Activated CD4-positive, alpha-beta T cell treated with anti-CD3 and anti-CD28 coated beads, Interleukin-2, amount 10 ng/mL, durations not matched to agents 7 days and 5 days (primary cell): ENCODE results near the gene SDSL. TPM values are rescaled to one million over a fixed set of nuclear protein-coding genes. Genes with fewer than 3 reads are reported as not detected.
A peak's percentile ranks its signal among the peaks of the same experiment; 100 is the strongest.

ENCODE experiments used
- CTCF ChIA-PET: fragments of 350-600 bp; sonication (Branson Sonifier 250); formaldehyde crosslinking; loops from one replicate; lab custom pipeline; 2021; ENCODE audit warnings: antibody characterized with exemption; lab: Charles Lee
- POLR2A ChIA-PET: fragments of 350-600 bp; sonication (Branson Sonifier 250); formaldehyde crosslinking; loops from one replicate; lab custom pipeline; 2021; ENCODE audit warnings: antibody characterized with exemption; lab: Charles Lee
- DNase-seq: peaks from one replicate; pipeline ENCODE4 v3.0.0-alpha.2; 2020
- H3K27ac Mint-ChIP-seq: one replicate; pipeline ENCODE4 v1.8.0; 2021; ENCODE audit warnings: mild to moderate bottlenecking, moderate library complexity, mixed read lengths
- H3K27me3 Mint-ChIP-seq: one replicate; pipeline ENCODE4 v1.8.0; 2021; ENCODE audit warnings: mixed read lengths
- H3K36me3 Mint-ChIP-seq: one replicate; pipeline ENCODE4 v1.8.0; 2021; ENCODE audit warnings: low read depth, mixed read lengths
- H3K4me1 Mint-ChIP-seq: one replicate; pipeline ENCODE4 v1.8.0; 2021; ENCODE audit warnings: mixed read lengths
- H3K4me3 Mint-ChIP-seq: one replicate; pipeline ENCODE4 v1.8.0; 2021; ENCODE audit warnings: mild to moderate bottlenecking, moderate library complexity, mixed read lengths
- H3K9me3 Mint-ChIP-seq: one replicate; pipeline ENCODE4 v1.8.0; 2021; ENCODE audit warnings: mixed read lengths
- total RNA-seq, 2 experiments: library from RNA; stranded (reverse); gene quantifications; one replicate each; pipeline ENCODE4 v1.2.3, GENCODE V29; 2021

SDSL gene
- total RNA-seq, 2 experiments from 2014 or later = 3.6 to 4.5 TPM

DNA sequence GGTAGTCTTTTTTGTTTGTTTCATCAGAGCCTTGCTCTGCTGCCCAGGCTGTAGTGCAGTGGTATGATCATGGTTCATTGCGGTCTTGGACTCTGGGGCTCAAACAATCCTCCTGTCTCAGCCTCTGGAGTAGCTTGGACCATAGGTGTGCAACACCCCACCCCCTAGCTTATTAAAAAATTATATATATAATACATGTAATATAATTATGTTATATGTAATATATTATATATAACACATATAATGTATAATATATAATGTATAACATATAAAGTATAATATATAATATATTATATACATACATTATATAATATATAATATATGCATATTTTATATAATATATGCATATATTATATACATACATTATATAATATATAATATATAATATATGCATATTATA, 27.7 kb downstream of the SDSL start:
- ChIA-PET CTCF (interaction anchor here (0.6 kb wide), 1 partner anchor 61 kb away, joined by 3 read pairs; no protein-coding TSS in a partner anchor), POLR2A (no interaction called here)
- Mint-ChIP-seq H3K36me3 (no peaks in the 10 kb centered on the region), H3K9me3 (peaks cover 8% of the 10 kb centered on the region), H3K4me1 (no peaks in the 10 kb centered on the region), H3K27me3 (peaks cover 27% of the 10 kb centered on the region), H3K27ac (no peak overlapping the region), H3K4me3 (no peak overlapping the region)
- no peak for DNase-seq

DNA sequence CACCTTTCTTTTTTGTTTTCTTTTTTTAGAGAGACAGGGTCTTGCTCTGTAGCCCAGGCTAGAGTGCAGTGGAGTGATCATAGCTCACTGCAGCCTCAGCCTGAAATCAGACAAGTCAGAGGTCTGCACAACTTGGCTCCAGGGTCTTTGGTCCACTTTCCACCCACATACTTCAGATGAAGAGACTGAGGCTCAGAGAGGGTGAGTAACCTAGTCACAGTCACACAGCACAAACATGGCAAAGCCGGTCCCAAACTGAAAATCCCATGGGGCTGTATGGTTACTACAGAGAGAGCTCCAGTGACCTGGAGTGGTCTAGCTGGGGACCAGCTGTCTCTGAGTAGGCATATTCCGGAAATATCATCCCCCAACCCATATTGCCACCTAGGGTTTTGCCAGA, 30.3 kb downstream of the SDSL start:
- no peak overlapping the region for H3K4me3 Mint-ChIP-seq

DNA sequence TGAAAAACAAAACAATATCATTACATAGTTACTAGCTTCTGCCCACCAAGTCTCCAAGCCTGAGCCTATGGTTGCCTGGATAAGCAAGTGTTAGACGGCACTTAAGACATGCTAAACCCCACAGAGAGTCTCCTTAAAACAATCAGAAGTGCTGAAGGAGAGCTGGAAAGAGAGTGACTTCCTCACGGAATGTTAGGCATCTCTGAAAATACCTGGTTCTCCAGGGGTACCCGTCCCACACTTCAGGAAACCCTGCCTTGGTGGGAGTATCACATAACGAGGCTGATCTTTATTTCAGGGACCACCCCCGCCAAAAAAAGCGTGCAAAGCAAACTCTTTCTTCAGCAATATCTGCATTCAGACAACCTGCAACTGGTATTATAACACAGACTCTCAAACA, 31.1 kb downstream of the SDSL start:
- Mint-ChIP-seq H3K27me3 (peaks cover 24% of the 10 kb centered on the region), H3K36me3 (no peaks in the 10 kb centered on the region), H3K9me3 (no peaks in the 10 kb centered on the region), H3K4me3 (no peak overlapping the region), H3K27ac (no peak overlapping the region), H3K4me1 (no peaks in the 10 kb centered on the region)
- ChIA-PET CTCF (no interaction called here), POLR2A (no interaction called here)
- no peak for DNase-seq

More for the DNA sequence above, 30.3 kb downstream of the SDSL start:
- CTCF ChIA-PET = interaction anchor here (0.6 to 1.3 kb wide), 3 partner anchors 9 to 456 kb away, joined by 3 to 5 read pairs (median 4); no protein-coding TSS in a partner anchor
- Mint-ChIP-seq H3K4me1 (no peaks in the 10 kb centered on the region), H3K36me3 (no peaks in the 10 kb centered on the region), H3K9me3 (no peaks in the 10 kb centered on the region), H3K27me3 (peaks cover 23% of the 10 kb centered on the region), H3K27ac (no peak overlapping the region)
- POLR2A ChIA-PET = no interaction called here
- no peak for DNase-seq

GRCh38 chr12:113456199-113456598, 34.0 kb downstream of the SDSL start:
- Mint-ChIP-seq H3K36me3 (no peaks in the 10 kb centered on the region), H3K27me3 (peaks cover 39% of the 10 kb centered on the region), H3K4me3 (no peak overlapping the region), H3K27ac (no peak overlapping the region), H3K4me1 (no peaks in the 10 kb centered on the region), H3K9me3 (no peaks in the 10 kb centered on the region)
- DNase-seq = no peak
- ChIA-PET CTCF (interaction anchor here (0.6 to 1.9 kb wide), 3 partner anchors 10 to 619 kb away, joined by 3 to 4 read pairs (median 3); no protein-coding TSS in a partner anchor), POLR2A (no interaction called here)

- no peaks in the 10 kb centered on the region for H3K36me3 Mint-ChIP-seq
- POLR2A ChIA-PET = no interaction called here
Observed at GRCh38 chr12:113456761-113457160, 34.6 kb downstream of the SDSL start.

GRCh38 chr12:113457185-113457584, 35.0 kb downstream of the SDSL start:
- Mint-ChIP-seq H3K27ac (no peak overlapping the region), H3K4me1 (peaks cover 3% of the 10 kb centered on the region), H3K4me3 (no peak overlapping the region), H3K27me3 (peaks cover 43% of the 10 kb centered on the region), H3K9me3 (no peaks in the 10 kb centered on the region), H3K36me3 (no peaks in the 10 kb centered on the region)
- no peak for DNase-seq
- ChIA-PET POLR2A (no interaction called here), CTCF (interaction anchor here (1.9 kb wide), 1 partner anchor 17 kb away, joined by 4 read pairs; no protein-coding TSS in a partner anchor)

More at GRCh38 chr12:113456761-113457160, 34.6 kb downstream of the SDSL start:
- Mint-ChIP-seq H3K27me3 (peaks cover 43% of the 10 kb centered on the region), H3K4me3 (no peak overlapping the region), H3K4me1 (peaks cover 3% of the 10 kb centered on the region), H3K27ac (no peak overlapping the region), H3K9me3 (no peaks in the 10 kb centered on the region)
- CTCF ChIA-PET = interaction anchor here (0.6 to 1.9 kb wide), 3 partner anchors 9 to 620 kb away, joined by 3 to 4 read pairs (median 3); no protein-coding TSS in a partner anchor
- no peak for DNase-seq

DNA sequence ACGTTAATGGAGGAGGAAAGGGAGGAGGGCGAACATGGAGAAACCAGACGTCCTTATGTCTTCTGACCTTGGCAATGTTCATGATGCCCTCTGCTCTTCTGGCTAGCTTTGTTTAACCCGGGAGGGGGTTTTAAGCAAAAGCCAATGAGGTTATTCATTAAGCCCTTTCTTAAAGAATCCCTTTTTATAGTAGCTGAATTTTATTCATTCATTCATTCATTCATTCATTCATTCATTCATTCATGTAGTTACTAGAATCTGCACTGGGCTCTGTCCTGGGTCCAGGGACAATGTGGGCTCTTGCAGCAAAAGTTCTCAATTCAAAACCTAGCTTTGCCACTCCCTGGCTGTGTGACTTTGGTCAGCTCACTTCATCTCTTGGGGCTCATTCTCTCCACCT, 35.5 kb downstream of the SDSL start:
- DNase-seq = no peak
- CTCF ChIA-PET = interaction anchor here (1.9 kb wide), 1 partner anchor 17 kb away, joined by 4 read pairs; no protein-coding TSS in a partner anchor
- Mint-ChIP-seq H3K36me3 (peaks cover 2% of the 10 kb centered on the region), H3K27me3 (peaks cover 46% of the 10 kb centered on the region), H3K4me1 (peaks cover 6% of the 10 kb centered on the region), H3K27ac (no peak overlapping the region), H3K9me3 (no peaks in the 10 kb centered on the region), H3K4me3 (no peak overlapping the region)
- POLR2A ChIA-PET = no interaction called here

DNA sequence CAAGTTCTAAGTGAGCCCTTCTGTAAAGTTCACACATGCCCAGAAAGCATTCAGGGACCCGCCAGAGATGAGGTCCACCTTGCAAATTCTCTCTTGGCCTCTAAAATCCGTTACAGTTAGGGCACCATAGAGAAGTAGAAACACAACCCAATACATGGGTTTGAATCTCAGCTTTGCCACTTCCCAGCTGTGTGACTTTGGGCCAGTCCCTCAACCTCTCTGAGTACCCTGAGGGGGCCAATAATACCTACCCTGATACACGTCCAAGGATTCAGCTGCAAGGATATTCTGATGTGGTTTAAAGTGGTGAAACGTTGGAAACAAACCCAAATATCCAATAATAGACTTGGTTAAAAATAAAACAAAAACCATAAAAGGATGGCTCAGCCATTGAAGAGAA, 37.8 kb downstream of the SDSL start:
- ChIA-PET POLR2A (no interaction called here), CTCF (interaction anchor here (2.1 kb wide), 1 partner anchor 15 kb away, joined by 5 read pairs; no protein-coding TSS in a partner anchor)
- Mint-ChIP-seq H3K4me1 (peaks cover 17% of the 10 kb centered on the region), H3K4me3 (no peak overlapping the region), H3K36me3 (peaks cover 7% of the 10 kb centered on the region), H3K27ac (no peak overlapping the region), H3K27me3 (peaks cover 63% of the 10 kb centered on the region), H3K9me3 (no peaks in the 10 kb centered on the region)
- no peak for DNase-seq

DNA sequence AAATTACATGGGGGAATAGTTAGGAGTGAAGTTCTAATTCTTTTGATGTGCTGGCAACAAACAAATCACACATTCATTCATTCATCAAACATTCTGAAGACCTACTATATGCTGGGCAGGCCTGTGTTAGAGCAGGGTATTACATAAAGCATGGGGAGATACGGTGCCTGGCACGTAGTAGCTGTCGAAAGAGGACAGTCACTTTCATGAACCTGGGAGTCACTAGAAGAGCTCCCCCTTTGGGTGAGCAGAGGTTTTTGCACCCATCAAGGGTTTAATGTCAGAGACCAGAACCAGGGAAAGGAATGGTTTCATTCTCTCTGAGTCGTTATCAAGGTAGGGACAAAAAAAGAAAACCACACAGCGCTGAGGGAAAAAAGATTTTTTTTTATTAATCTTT, 39.5 kb downstream of the SDSL start:
- H3K9me3 Mint-ChIP-seq = no peaks in the 10 kb centered on the region
- ChIA-PET POLR2A (interaction anchor here (0.7 kb wide), 1 partner anchor 468 kb away, joined by 3 read pairs; no protein-coding TSS in a partner anchor), CTCF (interaction anchor here (0.6 to 1.7 kb wide), 4 partner anchors 10 to 450 kb away, joined by 3 to 6 read pairs (median 5); no protein-coding TSS in a partner anchor)
- peaks cover 7% of the 10 kb centered on the region for H3K36me3 Mint-ChIP-seq
- H3K4me3 Mint-ChIP-seq = no peak overlapping the region
- DNase-seq = no peak
- peaks cover 71% of the 10 kb centered on the region for H3K27me3 Mint-ChIP-seq
- H3K4me1 Mint-ChIP-seq = peaks cover 20% of the 10 kb centered on the region
- no peak overlapping the region for H3K27ac Mint-ChIP-seq

- H3K4me3 Mint-ChIP-seq = peak overlapping the region; percentile 56
Observed at GRCh38 chr12:113462117-113462774, 40.1 kb downstream of the SDSL start.

DNA sequence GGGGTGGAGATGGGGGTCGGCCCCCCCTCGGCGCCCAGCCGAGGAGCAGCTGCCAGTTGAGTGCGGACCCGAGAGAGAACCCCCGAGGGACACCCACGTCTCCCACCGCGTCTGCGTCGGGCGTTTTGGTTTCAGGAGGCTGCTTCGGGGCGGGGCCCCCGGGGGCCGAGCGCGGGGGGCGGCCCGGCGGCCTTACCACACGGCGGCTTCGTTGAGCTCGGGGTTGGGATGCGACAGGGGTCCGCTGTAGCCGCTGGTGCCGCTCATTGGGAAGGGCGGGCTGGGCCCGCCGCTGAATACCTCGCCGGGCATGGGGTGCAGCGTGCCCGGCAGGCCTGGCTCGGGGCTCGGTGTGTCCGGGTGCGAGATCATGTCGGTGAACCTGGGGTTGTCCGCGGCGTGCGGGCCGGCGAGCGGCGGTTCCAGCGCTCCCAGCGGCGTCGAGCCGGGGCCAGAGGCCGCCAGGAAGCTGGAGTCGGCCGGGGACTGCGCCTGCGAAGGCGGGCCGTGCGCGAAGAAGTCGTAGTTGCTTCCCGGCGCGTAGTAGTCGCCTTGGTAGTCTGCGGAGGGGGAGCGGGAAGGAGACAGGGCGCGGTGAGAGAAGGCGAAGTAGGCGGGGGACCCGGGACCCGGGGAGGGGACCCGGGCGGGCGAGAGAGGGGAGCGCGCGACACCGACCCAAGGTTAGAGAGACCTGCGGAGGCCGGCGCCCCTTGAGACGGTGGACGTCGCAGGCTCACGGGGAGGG, 41.0 kb downstream of the SDSL start:
- ChIA-PET POLR2A (no interaction called here), CTCF (interaction anchor here (1.7 kb wide), 1 partner anchor 11 kb away, joined by 6 read pairs; no protein-coding TSS in a partner anchor)
- H3K36me3 Mint-ChIP-seq = peaks cover 7% of the 10 kb centered on the region
- peaks cover 25% of the 10 kb centered on the region for H3K4me1 Mint-ChIP-seq
- no peaks in the 10 kb centered on the region for H3K9me3 Mint-ChIP-seq
- H3K27me3 Mint-ChIP-seq = peaks cover 75% of the 10 kb centered on the region
- peak overlapping the region; percentile 36 for H3K27ac Mint-ChIP-seq
- DNase-seq = no peak
- peak overlapping the region; percentile 23 for H3K4me3 Mint-ChIP-seq

More at GRCh38 chr12:113462117-113462774, 40.1 kb downstream of the SDSL start:
- Mint-ChIP-seq H3K4me1 (peaks cover 23% of the 10 kb centered on the region), H3K36me3 (peaks cover 7% of the 10 kb centered on the region), H3K27me3 (peaks cover 74% of the 10 kb centered on the region), H3K27ac (peak overlapping the region; percentile 71), H3K9me3 (no peaks in the 10 kb centered on the region)
- CTCF ChIA-PET = interaction anchor here (0.6 to 1.7 kb wide), 4 partner anchors 10 to 450 kb away, joined by 3 to 6 read pairs (median 5); no protein-coding TSS in a partner anchor
- POLR2A ChIA-PET = interaction anchor here (0.7 kb wide), 1 partner anchor 467 kb away, joined by 3 read pairs; no protein-coding TSS in a partner anchor
- DNase-seq = peak; percentile 69

- Mint-ChIP-seq H3K27ac (peak overlapping the region; percentile 50), H3K4me3 (peak overlapping the region; percentile 23), H3K4me1 (peaks cover 27% of the 10 kb centered on the region), H3K27me3 (peaks cover 75% of the 10 kb centered on the region), H3K9me3 (no peaks in the 10 kb centered on the region), H3K36me3 (peaks cover 7% of the 10 kb centered on the region)
- DNase-seq = no peak
- POLR2A ChIA-PET = no interaction called here
- CTCF ChIA-PET = no interaction called here
Observed at GRCh38 chr12:113463746-113464451, 41.7 kb downstream of the SDSL start.
